ENCODE data around the gene PPP2R2C.

- TF ChIP-seq, protein P1, sequence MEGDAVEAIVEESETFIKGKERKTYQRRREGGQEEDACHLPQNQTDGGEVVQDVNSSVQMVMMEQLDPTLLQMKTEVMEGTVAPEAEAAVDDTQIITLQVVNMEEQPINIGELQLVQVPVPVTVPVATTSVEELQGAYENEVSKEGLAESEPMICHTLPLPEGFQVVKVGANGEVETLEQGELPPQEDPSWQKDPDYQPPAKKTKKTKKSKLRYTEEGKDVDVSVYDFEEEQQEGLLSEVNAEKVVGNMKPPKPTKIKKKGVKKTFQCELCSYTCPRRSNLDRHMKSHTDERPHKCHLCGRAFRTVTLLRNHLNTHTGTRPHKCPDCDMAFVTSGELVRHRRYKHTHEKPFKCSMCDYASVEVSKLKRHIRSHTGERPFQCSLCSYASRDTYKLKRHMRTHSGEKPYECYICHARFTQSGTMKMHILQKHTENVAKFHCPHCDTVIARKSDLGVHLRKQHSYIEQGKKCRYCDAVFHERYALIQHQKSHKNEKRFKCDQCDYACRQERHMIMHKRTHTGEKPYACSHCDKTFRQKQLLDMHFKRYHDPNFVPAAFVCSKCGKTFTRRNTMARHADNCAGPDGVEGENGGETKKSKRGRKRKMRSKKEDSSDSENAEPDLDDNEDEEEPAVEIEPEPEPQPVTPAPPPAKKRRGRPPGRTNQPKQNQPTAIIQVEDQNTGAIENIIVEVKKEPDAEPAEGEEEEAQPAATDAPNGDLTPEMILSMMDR (IDR thresholded peaks at IDR 0.05; ENCODE audit: poor library complexity, severe bottlenecking), result no peak
- TF ChIP-seq POLR2AphosphoS5 (IDR thresholded peaks at IDR 0.05) (no peak), EZH2 (IDR thresholded peaks at IDR 0.05; ENCODE audit: borderline replicate concordance, insufficient read depth, low read length, poor library complexity, severe bottlenecking) (no peak), SMC3 (conservative IDR thresholded peaks at IDR 0.05; ENCODE audit: poor library complexity) (no peak), RAD21 (conservative IDR thresholded peaks at IDR 0.05) (no peak), EP300 (conservative IDR thresholded peaks at IDR 0.05; ENCODE audit: poor library complexity, severe bottlenecking) (no peak), MXI1 (conservative IDR thresholded peaks at IDR 0.05; ENCODE audit: poor library complexity, severe bottlenecking) (no peak), TAF1 (IDR thresholded peaks at IDR 0.05; ENCODE audit: low read depth) (no peak)
- TF ChIP-seq, protein P2, sequence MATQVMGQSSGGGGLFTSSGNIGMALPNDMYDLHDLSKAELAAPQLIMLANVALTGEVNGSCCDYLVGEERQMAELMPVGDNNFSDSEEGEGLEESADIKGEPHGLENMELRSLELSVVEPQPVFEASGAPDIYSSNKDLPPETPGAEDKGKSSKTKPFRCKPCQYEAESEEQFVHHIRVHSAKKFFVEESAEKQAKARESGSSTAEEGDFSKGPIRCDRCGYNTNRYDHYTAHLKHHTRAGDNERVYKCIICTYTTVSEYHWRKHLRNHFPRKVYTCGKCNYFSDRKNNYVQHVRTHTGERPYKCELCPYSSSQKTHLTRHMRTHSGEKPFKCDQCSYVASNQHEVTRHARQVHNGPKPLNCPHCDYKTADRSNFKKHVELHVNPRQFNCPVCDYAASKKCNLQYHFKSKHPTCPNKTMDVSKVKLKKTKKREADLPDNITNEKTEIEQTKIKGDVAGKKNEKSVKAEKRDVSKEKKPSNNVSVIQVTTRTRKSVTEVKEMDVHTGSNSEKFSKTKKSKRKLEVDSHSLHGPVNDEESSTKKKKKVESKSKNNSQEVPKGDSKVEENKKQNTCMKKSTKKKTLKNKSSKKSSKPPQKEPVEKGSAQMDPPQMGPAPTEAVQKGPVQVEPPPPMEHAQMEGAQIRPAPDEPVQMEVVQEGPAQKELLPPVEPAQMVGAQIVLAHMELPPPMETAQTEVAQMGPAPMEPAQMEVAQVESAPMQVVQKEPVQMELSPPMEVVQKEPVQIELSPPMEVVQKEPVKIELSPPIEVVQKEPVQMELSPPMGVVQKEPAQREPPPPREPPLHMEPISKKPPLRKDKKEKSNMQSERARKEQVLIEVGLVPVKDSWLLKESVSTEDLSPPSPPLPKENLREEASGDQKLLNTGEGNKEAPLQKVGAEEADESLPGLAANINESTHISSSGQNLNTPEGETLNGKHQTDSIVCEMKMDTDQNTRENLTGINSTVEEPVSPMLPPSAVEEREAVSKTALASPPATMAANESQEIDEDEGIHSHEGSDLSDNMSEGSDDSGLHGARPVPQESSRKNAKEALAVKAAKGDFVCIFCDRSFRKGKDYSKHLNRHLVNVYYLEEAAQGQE (IDR thresholded peaks at IDR 0.05; ENCODE audit: borderline replicate concordance), result no peak
These were observed 18.8 kb upstream of the PPP2R2C start for GRCh38 chr4:6491235-6491634.
